GM12892 (cell line): ENCODE measurements around the gene CDC73.
"Not testable (repeated sequence)": the region's sequence is repeated elsewhere in the genome, so short reads cannot be mapped to it uniquely, and the experiment has no call there.

Source experiments
- POLR2AphosphoS5 ChIP-seq: IDR thresholded peaks from 2 replicates; pipeline ENCODE4 v1.6.1; 2011; ENCODE audit warnings: low read depth, low read length, control low read depth
- TAF1 ChIP-seq: IDR thresholded peaks from 2 replicates; pipeline ENCODE4 v1.6.1; 2011; ENCODE audit warnings: low read depth, mild to moderate bottlenecking, control low read depth, low read length, borderline replicate concordance

- not testable (repeated sequence) for TF ChIP-seq TAF1, POLR2AphosphoS5
These were observed 109.3 kb downstream of the CDC73 start for GRCh38 chr1:193231146-193231545.
